IPS-11a (cell line): Measurements from ENCODE around the gene PPP2R3A.
"Not testable (repeated sequence)": the region's sequence is repeated elsewhere in the genome, so short reads cannot be mapped to it uniquely, and the experiment has no call there.

Experiments used
- H3K4me3 ChIP-seq: one replicate; pipeline ENCODE4 v1.5.1; 2013; ENCODE audit warnings: low read depth, low read length, control low read depth

The PPP2R3A gene

DNA sequence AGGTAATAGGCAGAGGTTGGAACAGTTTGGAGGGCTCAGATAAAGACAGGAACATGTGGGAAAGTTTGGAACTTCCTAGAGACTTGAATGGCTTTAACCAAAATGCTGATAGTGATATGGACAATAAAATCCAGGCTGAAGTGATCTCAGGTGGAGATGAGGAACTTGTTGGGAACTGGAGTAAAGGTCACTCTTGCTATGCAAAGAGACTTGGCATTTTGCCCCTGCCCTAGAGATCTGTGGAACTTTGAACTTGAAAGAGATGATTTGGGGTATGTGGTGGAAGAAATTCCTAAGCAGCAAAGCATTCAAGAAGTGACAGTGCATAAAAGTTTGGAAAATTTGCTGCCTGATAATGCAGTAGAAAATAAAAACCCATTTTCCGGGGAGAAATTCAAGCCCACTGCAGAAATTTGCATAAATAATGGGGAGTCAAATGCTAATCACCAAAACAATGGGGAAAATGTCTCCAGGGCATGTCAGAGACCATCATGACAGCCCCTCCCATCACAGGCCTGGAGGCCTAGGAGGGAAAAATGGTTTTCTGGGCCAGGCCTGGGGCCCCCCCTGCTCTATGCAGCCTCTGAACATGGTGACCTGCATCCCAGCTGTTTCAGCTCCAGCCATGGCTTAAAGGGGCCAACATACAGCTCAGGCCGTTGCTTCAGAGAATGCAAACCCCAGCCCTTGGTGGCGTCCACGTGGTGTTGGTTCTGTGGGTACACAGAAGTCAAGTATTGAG is 118.3 kb downstream of the PPP2R3A start:
- H3K4me3 ChIP-seq = not testable (repeated sequence)

DNA sequence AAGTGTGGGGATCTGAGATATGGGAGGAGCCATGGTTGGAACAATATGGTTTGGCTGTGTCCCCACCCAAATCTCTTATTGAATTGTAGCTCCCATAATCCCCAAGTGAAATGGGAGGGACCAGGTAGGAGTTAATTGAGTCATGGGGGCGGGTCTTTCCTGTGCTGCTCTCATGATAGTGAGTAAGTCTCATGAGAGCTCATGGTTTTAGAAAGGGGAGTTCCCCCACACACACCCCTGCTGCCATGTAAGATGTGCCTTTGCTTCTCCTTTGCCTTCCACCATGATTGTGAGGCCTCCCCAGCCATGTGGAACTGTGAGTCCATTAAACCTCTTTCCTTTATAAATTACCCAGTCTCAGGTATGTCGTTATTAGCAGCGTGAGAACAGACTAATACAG is 119.5 kb downstream of the PPP2R3A start:
- H3K4me3 ChIP-seq = not testable (repeated sequence)

DNA sequence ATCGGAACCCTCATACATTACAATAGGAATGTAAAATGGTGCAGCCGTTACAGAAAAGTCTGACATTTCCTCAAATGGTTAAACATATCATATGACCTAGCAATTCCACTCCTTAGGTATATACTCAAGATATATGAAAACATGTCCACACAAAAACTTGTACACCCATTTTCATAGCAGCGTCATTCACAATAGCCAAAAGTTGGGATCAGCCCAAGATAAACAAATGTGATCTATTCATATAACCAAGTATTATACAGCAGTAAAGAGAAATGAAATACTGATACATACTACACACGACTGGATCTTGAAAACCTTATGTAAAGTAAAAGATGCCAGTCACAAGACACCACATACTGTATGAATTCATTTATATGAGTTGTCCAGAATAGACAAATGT is 128.2 kb downstream of the PPP2R3A start:
- no peak overlapping the region for H3K4me3 ChIP-seq

DNA sequence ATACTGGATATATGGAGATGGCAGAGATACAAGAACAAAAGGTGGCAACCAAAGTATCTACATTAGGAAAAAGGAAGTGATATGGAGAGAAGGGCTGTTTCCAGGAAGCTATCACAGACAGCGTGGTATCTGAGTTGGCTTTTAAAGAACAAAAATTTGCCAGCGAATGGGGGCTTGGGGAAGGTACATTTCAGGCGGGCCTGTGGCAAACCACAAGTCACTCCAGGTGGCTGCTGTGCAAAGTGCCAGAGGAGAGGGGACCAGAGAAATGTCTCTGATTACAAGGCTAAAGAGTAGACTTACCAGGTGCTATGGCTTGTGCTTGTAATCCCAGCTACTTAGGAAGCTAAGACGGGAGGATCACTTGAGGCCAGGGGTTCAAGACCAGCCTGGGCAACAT is 139.5 kb downstream of the PPP2R3A start:
- no peak overlapping the region for H3K4me3 ChIP-seq

DNA sequence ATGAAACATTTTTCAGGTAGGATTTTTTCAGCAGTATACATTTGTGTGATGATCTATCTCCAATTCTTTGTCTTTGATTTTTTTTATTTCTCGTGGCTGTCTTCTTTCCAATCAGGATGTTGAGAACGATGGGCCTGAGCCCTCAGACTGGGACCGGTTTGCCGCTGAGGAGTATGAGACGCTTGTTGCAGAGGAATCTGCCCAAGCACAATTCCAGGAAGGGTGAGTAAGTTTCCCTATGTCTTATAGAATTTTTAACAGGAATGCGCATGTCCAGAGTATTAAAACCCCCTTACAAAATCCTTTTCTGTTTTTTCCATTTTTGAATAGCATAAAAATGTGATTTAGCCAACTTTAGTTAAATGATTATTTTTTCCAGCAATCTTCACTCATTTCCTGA is 140.6 kb downstream of the PPP2R3A start:
- no peak overlapping the region for H3K4me3 ChIP-seq

DNA sequence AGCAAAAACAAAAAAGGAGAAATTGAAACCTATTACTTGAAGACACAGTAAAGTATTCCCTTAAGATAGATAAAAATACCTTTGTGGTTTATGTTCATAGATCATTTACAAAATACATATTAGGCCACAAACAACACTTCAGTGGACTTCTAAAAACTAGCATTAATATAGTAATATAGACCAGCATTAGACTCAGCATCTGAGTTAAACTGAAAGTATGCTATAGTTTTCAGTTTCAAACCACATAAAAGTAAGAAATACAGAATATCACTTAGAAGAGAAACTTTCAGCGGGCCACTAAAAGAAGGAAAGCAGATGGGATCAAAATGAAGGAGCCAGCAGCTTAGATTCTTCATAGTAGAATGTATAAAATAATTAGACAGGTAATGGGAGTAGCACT is 144.0 kb downstream of the PPP2R3A start:
- H3K4me3 ChIP-seq = no peak overlapping the region

DNA sequence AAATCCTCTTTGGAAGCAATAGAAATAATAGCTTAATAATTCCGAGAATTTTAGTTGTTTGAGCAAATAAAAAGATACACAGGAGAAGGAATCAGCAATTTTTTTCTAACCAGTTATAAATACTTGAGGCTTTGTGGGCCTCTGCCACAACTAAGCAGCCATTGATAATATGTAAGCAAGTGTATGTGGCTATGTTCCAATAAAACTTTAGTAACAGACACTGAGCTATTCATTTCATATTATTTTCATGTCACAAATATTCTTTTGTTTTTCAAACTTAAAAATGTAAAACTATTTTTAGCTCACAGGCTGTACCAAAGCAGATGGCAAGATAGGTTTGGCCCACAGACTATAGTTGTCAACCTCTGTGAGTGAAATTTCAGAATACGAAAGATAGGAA is 145.0 kb downstream of the PPP2R3A start:
- H3K4me3 ChIP-seq = no peak overlapping the region

DNA sequence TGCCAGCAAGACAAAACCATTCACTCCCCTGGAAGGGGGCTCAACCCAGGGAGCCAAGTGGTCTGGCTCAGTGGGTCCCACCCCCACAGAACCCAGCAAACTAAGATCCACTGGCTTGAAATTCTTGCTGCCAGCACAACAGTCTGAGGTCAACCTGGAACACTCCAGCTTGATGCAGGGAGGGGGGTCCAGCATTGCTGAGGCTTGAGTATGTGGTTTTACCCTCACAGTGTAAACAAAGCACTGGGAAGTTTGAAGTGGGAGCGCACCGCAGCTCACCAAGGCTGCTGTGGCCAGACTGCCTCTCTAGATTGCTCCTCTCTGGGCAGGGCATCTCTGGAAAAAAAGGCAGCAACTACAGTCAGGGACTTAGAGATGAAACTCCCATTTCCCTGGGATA is 148.9 kb downstream of the PPP2R3A start:
- H3K4me3 ChIP-seq = no peak overlapping the region

DNA sequence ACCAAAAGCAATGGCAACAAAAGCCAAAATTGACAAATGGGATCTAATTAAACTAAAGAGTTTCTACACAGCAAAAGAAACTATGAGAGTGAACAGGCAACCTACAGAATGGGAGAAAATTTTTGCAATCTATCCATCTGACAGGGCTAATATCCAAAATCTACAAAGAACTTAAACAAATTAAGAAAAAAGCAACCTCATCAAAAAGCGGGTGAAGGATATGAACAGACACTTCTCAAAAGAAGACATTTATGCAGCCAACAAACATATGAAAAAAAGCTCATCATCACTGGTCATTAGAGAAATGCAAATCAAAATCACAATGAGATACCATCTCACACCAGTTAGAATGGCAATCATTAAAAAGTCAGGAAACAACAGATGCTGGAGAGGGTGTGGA is 153.8 kb downstream of the PPP2R3A start:
- H3K4me3 ChIP-seq = not testable (repeated sequence)

DNA sequence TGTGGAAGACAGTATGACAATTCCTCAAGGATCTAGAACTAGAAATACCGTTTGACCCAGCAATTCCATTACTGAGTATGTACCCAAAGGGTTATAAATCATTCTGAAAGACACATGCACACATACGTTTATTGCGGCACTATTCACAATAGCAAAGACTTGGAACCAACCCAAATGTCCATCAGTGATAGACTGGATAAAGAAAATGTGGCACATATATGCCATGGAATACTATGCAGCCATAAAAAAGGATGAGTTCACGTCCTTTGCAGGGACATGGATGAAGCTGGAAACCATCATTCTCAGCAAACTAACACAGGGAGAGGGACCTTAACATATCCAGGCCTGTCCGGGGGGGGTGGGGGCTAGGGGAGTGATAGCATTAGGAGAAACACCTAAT is 154.3 kb downstream of the PPP2R3A start:
- H3K4me3 ChIP-seq = not testable (repeated sequence)

DNA sequence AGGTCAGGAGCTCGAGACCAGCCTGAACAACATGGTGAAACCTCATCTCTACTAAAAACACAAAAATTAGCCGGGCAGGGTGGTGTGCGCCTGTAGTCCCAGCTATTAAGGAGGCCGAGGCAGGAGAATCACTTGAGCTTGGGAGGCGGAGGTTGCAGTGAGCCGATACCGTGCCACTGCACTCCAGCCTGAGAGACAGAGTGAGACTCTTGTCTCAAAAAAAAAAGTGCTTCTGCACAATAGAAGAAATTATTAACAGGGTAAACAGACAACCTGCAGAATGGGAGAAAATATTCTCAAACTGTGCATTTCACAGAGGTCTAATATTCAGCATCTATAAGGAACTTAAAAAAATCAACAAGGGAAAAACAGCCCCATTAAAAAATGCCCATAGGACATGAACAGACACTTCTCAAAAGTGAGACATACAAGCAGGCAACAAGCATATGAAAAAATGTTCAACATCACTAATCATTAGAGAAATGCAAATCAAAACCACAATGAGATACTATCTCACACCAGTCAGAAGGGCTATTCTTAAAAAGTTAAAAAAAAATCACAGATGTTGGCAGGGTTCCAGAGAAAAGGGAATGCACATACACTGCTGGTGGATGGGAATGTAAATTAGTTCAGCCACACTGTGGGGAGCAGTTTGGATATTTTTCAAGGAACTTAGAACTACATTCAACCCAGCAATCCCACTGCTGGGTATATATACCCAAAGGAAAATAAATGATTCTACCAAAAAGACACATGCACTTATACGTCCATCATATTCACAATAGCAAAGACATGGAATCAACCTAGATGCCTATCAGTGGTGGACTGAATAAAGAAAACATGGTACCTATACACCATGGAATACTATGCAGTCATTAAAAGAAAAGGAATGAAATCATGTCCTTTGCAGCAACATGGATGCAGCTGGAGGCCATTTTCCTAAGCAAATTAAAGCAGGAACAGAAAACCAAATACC is 155.1 kb downstream of the PPP2R3A start:
- no peak overlapping the region for H3K4me3 ChIP-seq

DNA sequence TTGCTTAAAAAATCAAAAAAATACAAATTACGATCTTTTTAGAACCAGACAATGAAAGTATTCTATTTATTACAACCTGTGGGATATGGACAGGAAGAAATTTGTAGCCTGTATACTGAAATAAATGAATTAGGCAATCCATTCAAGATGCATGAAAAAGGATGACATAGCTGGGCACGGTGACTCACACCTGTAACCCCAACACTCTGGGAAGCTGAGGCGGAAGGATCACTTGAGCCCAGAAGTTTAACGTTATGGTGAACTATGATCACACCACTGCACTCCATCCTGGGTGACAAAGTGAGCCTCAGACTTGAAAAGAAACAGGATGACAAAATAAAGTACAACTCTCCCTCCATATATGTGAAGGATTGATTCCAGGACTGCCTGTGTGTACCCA is 156.5 kb downstream of the PPP2R3A start:
- H3K4me3 ChIP-seq = no peak overlapping the region

DNA sequence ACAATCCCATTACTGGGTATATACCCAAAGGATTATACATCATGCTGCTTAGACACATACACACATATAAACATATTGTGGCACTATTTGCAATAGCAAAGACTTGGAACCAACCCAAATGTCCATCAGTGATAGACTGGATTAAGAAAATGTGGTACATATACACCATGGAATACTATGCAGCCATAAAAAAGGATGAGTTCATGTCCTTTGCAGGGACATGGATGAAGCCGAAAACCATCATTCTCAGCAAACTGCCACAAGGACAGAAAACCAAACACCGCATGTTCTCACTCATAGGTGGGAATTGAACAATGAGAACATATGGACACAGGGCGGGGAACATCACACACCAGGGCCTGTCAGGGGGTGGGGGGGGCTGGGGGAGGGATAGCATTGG is 166.1 kb downstream of the PPP2R3A start:
- H3K4me3 ChIP-seq = not testable (repeated sequence)

DNA sequence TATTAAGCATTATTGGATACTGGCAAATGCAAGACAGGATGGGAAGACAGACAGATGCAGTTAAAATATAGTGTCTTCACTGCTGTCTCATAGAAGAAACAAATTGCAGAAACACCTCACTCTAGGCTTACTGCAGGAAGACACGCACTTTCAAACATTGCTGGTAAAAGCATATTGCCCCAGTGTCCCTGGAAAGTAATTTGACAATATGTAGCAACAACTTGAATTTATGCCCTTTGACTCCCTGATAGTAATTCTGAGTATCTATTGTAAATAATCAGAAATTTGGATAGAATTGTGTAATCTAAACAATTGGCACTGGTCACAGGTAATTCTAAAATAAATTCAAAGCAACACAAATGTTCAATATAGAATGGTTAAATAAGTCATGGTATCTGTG is 168.6 kb downstream of the PPP2R3A start:
- H3K4me3 ChIP-seq = no peak overlapping the region

DNA sequence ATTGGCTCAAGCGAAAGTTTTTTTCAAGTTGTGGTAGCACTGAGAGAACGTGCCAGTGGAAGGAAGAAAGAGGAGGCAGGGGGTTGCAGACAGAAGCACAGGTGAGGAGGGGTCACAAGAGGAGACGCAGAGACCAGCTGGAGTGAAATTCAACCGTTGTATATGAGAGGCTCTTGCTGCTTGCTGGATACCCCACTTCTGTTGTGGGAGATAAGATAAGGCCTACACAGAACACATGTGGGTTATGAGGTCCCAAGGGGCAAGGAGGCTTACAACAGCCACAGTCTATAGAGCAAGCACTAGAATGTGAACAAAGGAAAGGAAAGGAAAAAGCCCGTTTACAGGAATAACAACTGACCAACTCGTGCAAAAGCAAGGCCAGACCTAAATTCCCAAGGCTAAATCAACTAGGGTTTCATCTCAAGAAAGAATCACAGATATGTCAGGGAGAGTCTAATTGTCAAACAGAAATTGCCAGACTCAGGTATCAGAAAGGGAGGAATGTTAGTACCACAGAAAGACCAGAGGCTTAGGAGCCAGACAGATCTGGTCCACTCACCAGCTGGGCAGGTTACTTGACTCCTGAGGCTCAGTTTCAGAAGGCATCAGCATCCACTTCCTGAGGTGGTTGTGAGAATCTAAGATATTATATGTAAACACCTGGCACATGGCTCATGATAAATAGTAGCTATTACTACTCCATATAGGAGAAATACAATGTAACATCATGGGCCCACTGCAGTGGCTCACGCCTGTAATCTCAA is 169.7 kb downstream of the PPP2R3A start:
- no peak overlapping the region for H3K4me3 ChIP-seq

DNA sequence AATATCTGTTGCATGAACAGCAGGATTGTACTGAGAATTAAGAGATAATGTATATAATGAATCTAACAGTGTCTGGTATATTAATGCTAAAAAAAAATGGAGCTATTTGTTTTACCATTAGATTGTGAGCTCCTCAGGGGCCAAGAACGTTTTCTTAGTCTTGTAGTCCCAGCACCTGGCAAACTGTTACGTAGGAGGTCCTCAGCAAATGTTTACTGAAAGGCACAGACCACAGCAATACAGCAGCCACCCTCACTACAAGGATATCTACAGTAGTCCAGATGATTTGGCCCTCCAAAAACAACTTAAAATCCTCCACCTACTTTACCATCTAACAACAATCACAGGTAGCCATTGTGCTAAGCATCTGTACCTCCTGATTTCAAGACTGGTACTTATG is 170.9 kb downstream of the PPP2R3A start:
- no peak overlapping the region for H3K4me3 ChIP-seq

DNA sequence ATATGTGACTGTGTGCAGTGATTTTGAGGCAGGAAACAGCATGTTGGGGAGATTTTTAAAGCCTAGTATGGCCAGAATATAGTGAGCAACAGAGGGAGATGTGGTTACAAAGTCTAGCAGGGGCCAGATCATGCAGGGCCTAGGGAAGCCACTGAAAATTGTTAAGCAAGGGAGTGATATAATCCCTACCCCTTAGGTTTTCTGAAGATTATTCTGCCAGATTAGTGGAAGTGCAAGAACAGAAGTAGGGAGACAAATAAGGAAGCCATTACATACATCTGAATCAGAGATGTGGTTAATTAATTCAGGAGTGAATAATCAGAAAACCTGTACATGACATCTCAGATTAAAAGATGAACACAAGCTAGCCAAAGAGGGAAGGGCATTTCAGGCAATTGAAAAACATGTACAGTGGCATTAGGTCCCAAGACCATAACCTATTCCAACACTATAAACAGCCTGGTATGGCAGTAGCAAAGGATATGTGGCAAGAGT is 175.8 kb downstream of the PPP2R3A start:
- no peak overlapping the region for H3K4me3 ChIP-seq

DNA sequence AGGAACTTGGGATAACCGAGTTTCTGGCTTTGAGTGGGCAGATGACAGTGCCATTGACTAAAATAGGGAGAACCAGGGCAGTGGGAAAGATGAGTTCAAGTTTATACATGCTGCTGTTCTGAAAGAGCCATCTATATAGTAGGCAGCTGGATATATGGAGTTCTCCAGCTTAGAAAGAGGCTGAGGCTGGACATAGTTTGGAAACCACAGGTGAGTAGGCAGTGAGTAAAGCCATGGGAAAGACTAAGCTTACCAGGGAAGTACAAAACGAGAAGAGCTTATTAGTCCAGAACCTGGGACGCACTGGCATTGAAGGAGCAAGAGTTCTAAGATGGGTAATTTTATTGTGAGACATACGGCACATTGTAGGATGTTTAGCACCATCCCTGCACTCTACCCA is 176.4 kb downstream of the PPP2R3A start:
- no peak overlapping the region for H3K4me3 ChIP-seq

DNA sequence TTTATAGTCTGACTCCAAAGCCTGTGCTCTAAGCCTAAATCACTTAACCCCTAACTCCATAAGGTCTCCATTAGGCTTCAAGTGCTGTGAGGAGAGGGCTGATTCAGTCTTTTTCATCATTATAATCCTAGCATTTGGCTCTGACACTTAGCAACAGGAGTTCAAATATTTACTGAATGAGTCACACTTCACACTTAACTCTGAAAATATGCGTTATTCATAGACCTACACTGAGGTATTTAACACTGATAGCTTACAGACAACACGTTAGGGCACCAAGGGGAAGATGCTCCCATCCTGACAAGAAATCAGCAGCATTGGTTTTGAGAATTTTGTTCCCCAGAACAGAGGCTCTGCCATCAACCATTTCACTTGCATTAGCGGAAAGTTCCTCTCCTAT is 177.1 kb downstream of the PPP2R3A start:
- H3K4me3 ChIP-seq = no peak overlapping the region

DNA sequence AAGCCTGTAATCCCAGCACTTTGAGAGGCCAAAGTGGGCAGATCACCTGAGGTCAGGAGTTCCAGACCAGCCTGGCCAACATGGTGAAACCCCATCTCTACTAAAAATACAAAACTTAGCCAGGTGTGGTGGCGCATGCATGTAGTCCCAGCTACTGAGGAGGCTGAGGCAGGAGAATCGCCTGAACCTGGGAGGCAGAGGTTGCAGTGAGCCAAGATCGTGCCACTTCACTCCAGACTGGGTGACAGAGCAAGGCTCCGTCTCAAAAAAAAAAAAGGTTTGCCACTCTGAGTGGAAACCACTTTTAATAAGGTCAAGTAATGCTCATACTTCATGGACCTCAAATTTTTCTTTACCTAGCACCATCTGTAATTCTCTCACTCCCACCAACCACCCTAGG is 178.9 kb downstream of the PPP2R3A start:
- not testable (repeated sequence) for H3K4me3 ChIP-seq

DNA sequence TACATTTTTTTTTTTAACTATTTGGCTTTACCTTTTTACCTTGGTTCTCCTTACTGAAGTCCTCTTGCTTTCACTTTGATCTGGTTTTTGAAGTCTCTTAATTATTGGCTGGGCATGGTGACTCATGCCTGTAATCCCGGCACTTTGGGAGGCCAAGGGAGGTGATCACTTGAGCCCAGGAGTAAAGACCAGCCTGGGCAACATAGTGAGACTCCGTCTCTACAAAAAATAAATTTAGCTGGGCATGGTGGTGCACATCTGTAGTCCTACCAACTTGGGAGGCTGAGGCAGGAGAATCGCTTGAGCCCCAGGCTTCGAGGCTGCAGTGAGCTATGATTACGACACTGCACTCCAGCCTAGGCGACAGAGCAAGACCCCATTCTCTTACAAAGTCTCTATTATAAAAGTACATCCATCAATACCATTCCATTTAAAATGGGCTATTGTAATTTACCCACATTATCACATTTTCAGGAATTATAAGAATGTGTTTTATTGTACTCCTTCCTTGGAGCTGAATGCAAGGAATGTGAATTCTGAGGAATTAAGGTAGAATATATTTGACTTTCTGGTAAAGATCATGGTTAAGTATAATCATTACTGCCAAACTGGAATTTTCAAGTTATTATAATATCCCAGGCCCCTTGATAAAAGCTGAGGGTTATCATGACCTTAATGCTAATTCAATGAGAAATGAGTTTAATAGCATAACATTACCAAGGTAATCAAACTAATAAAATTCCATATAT is 181.6 kb downstream of the PPP2R3A start:
- H3K4me3 ChIP-seq = no peak overlapping the region
